Subcutaneous preadipocyte (primary cell): ENCODE results near the gene BLOC1S1. TPM values are rescaled to one million over a fixed set of nuclear protein-coding genes. Genes with fewer than 3 reads are reported as not detected.

Experiments
- small RNA-seq: library from RNA; depleted of rRNA; stranded (forward); fragments of <200 nt; gene quantifications from one replicate; pipeline ENCODE3, GENCODE V24; 2012
- total RNA-seq: library from RNA; depleted of rRNA; stranded (reverse); fragments of >200 nt; gene quantifications from 2 replicates; pipeline ENCODE4 v1.2.3, GENCODE V29; 2012

BLOC1S1 gene
- 33.8 and 54.0 TPM in 2 replicates for total RNA-seq

GRCh38 chr12:55715833-55716581 is at the start of gene BLOC1S1:
Gene BLOC1S1 (plus strand): TSS chr12:55716046. CDS start chr12:55716052, 6 bp downstream.

GRCh38 chr12:55707841-55708694 is 7.8 kb upstream of the BLOC1S1 start, which contains the start of gene ITGA7:
Gene ITGA7 (minus strand): TSS chr12:55707904. CDS start chr12:55707682, 222 bp downstream.

GRCh38 chr12:55720071-55720564 is 4.3 kb downstream of the BLOC1S1 start, which contains the start of gene RDH5:
Gene RDH5 (plus strand): TSS chr12:55720393. CDS start chr12:55721185, 792 bp downstream.

GRCh38 chr12:55728939-55729818 is 13.3 kb downstream of the BLOC1S1 start, which contains the start of gene CD63:
Gene CD63 (minus strand): TSS chr12:55729009. CDS start chr12:55728341, 668 bp downstream.

GRCh38 chr12:55742719-55743405 is 27.0 kb downstream of the BLOC1S1 start, which contains the start of gene GDF11:
Gene GDF11 (plus strand): TSS chr12:55743122. CDS start chr12:55743317, 195 bp downstream.

Small RNA genes lying within 50 kb of the gene (small RNA-seq; reads per million reads assigned to genes)
- gene AC009779.1 (not detected), gene RF00017 (not detected)

Other genes with a start within 250 kb of the BLOC1S1 start
- gene OR6C70, start 245.9 kb upstream of the BLOC1S1 start, total RNA-seq, result not detected in 2 replicates
- gene OR6C68, start 223.7 kb upstream of the BLOC1S1 start, total RNA-seq, result not detected in 2 replicates
- not detected in 2 replicates for gene OR6C4, start 166.4 kb upstream of the BLOC1S1 start, total RNA-seq
- gene OR2AP1, start 143.6 kb upstream of the BLOC1S1 start, total RNA-seq, result not detected in 2 replicates
- not detected in 2 replicates for gene OR10P1, start 79.2 kb upstream of the BLOC1S1 start, total RNA-seq
- gene ITGA7, start 8.1 kb upstream of the BLOC1S1 start, total RNA-seq, result 15.2 and 18.7 TPM in 2 replicates
- 59.2 and 70.6 TPM in 2 replicates for gene RDH5, start 4.3 kb downstream of the BLOC1S1 start, total RNA-seq
- 1,437 and 2,220 TPM in 2 replicates for gene CD63, start 13.0 kb downstream of the BLOC1S1 start, total RNA-seq
- 4.0 and 7.0 TPM in 2 replicates for gene GDF11, start 27.1 kb downstream of the BLOC1S1 start, total RNA-seq
- gene SARNP, start 101.7 kb downstream of the BLOC1S1 start, total RNA-seq, result 65.5 and 79.0 TPM in 2 replicates
- gene ORMDL2, start 102.0 kb downstream of the BLOC1S1 start, total RNA-seq, result 14.3 and 15.6 TPM in 2 replicates
- gene DNAJC14, start 113.5 kb downstream of the BLOC1S1 start, total RNA-seq, result 32.3 and 42.4 TPM in 2 replicates
- gene MMP19, start 126.9 kb downstream of the BLOC1S1 start, total RNA-seq, result 9.2 and 9.9 TPM in 2 replicates
- gene PYM1, start 211.8 kb downstream of the BLOC1S1 start, total RNA-seq, result 36.4 TPM in 2 replicates
- 39.3 and 42.8 TPM in 2 replicates for gene DGKA, start 215.1 kb downstream of the BLOC1S1 start, total RNA-seq
- 0.78 and 1.5 TPM in 2 replicates for gene PMEL, start 250.0 kb downstream of the BLOC1S1 start, total RNA-seq